ENCODE data around the gene UBAP2L.

DNA sequence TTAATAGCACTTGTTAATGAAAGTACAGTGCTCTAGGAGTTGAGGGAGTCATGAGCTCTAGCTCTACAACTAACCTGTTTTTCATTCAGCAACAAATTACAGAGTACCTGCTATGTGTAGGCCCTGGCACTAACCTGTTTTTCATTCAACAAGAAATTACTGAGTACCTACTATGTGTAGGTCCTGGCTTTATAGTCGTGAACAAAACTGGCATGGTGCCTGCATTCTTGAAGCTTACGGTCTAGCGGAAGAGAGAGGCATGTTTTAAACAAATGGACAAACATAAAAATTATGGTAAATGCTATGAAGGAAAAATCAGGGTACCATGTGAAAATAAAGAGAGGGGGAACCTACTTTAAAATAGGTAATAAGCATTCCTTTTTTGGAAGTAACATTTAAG lies 2.2 kb upstream of the UBAP2L start:
- TF ChIP-seq EZH2phosphoT487 (IDR thresholded peaks at IDR 0.05; ENCODE audit: insufficient read depth, low read depth) (no peak), EZH2 (IDR thresholded peaks at IDR 0.05; ENCODE audit: insufficient read depth, poor library complexity, severe bottlenecking) (no peak)
